Activated CD8-positive, alpha-beta memory T cell treated with anti-CD3 and anti-CD28 coated beads for 1 hour (primary cell): Measurements from ENCODE around the gene KRTCAP2.
"Not testable (repeated sequence)": the region's sequence is repeated elsewhere in the genome, so short reads cannot be mapped to it uniquely, and the experiment has no call there.

Experiments used
- DNase-seq, 2 donors: peaks; one replicate each; pipeline ENCODE4 v3.0.0-alpha.2; 2020; ENCODE audit warnings: low read depth in 1 of 2; ENCODE audit errors: extremely low read depth in 1 of 2

KRTCAP2 gene

DNA sequence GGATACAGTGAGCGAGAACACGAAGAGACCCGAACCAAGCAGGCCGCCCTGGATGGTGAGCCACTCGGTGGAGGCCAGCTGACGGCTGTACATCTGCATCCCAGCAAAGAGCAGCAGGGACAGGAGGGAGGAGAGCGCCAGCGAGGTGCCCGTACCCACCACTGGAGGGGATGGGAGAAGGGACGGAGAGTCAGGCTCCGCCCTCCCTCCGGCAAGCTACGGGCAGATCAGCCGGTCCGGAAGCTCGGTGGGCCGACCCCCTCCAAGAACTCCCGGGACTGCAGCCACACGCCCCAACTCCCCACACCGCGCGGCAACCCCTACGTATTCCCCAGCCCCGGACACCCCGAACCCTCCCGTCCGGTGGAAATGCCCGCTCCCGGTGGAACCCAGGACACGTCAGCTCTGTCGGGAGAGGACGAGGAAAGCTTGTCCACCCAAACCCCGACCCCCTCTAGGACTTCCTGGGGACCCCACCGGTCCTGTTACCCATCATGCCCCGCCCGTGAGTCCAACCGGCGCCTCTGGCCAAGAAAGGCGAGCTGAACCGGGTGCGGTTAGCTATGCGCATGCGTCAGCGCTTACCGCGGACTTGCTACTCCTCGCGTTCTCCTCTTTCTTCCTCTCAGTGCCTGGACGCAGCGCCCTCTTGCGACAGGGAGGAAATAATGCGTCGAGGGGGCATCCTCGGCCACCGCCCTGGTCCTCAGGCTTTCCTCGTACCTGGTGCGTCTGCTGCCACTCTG, at the start of gene KRTCAP2:
TSS of gene KRTCAP2 (minus strand) at position 573 of the 746 bp plus-strand sequence. CDS start at position 493, 80 bp downstream.
- DNase-seq: peak; percentile 88 to 91

DNA sequence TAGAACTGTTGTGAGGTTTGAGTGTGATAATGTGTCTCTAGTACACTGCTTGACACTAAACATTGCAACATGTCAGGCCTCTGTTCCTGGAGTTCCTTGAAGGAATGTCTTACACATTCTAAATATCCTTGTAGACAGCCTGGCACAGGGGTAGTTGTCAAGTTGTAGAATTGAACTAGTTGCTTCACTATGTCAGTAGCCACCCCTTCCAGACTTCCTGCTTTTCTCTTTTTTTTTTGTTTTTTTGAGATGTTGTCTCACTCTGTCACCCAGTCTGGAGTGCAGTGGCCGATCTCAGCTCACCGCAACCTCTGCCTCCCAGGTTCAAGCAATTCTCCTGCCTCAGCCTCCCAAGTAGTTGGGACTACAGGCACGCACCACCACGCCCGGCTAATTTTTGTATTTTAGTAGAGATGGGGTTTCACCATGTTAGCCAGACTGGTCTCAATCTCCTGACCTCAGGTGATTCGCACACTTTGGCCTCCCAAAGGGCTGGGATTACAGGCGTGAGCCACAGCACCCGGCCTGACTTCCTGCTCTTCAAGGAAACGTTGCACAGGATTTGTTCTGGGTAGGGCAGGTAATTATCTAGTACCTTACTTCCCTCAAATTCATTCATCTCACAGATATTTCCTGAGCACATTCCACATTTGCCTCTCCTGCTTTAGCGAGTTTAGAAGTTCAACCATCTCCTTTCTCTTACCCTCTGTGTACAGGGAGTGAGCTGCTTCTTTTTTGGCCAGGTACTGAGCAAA, 47.3 kb upstream of the KRTCAP2 start:
- DNase-seq: not testable (repeated sequence)

GRCh38 chr1:155219592-155220031, 46.5 kb upstream of the KRTCAP2 start:
- no peak for DNase-seq

- DNase-seq: no peak
Measured at GRCh38 chr1:155218854-155219591, 45.9 kb upstream of the KRTCAP2 start.

DNA sequence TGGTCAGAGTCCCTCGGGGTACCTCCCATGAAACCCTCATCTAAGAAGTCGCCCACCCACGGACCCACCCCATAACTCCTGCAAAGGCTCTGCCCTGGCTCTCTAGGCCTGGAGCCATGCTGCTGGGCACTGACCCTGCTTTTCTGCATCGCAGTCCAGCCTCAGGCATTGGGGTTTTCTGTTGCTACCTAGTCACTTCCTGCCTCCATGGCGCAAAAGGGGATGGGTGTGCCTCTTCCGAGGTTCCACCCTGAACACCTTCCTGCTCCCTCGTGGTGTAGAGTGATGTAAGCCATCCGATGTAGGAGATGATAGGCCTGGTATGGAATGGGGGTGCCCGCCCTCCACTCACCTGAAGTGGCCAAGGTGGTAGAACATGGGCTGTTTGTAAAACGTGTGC, 41.6 kb upstream of the KRTCAP2 start:
- not testable (repeated sequence) for DNase-seq

DNA sequence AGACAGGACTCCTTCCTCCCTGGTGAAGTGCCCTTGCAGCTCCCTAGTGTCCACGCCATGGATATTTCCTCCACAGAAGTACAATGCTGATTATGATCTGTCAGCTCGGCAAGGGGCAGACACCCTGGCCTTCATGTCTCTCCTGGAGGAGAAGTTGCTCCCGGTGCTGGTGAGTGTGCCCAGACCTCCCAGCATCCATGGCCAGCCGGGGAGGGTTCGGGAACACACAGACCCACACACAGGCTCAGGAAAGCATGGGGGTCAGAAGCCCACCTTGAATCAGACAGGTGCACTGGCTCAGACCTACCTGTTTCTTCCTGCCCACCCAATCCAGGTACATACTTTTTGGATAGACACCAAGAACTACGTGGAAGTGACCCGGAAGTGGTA, 38.9 kb upstream of the KRTCAP2 start:
- not testable (repeated sequence) for DNase-seq

- not testable (repeated sequence) for DNase-seq
Measured at GRCh38 chr1:155211381-155212050, 38.4 kb upstream of the KRTCAP2 start.

- DNase-seq: no peak
Measured at GRCh38 chr1:155210314-155211104, 37.4 kb upstream of the KRTCAP2 start.

DNA sequence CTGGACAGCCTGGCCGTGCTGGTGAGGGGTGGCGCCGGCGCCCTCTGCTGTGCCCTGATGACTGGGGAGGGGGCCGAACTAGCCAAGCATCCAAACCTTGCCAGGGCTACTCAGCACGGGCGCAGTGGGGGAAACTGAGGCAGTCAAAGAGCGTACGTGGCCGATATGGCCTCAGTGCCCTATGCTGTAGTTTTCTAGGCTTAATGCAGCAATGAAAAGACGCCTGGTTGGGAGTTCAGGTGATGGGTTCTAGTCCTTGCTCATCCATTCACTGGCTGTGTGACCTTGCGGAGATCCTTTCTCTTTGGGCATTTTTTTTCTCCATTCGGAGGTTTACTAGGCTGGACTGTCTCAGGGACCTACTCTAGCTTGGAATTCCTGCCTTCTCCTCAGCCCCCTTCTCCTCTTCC, 36.2 kb upstream of the KRTCAP2 start:
- DNase-seq: no peak

DNA sequence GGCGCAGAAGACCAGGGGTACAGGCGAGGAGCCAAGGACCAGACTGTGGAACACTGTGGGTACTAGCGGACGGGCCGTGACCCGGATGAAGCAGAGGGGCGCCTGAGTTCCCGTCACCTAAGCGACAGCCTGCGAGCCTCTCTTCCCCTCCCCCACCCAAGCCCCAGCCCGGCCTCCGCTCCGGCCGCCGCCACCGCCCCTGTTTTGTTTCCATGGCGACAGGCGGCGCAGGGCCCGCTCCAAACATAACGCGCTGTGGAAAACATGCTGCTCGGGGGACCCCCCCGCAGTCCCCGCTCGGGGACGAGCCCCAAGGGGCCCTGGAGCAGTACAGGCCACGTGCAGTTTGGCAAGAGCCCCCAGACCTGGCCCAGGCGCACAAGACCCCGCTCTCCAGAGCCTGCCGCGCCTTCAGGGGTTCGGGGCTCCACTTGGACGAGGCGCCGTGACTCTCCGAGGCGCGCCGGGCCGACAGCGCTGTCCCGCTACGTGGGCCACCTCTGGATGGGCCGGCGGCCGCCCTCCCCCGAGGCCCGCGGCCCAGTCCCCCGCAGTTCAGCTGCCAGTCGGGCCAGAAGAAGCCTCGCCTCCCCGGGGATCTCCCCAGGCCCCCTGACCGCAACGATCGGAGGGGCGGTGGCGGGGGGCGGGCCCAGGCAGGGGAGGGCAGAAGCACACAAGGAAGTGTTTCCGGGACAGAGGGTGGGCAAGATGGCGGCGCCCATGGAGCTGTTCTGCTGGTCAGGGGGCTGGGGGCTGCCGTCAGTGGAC, 35.6 kb upstream of the KRTCAP2 start, which contains the start of gene MTX1:
TSS of gene MTX1 (plus strand) at position 155 of the 771 bp plus-strand sequence. CDS start at position 265, 110 bp downstream.
- DNase-seq: peak; percentile 76 to 81

GRCh38 chr1:155207806-155208540, 34.9 kb upstream of the KRTCAP2 start, which contains the start of gene THBS3:
THBS3 (minus strand) TSS chr1:155207897; CDS start chr1:155207876, 21 bp downstream.
- no peak for DNase-seq

GRCh38 chr1:155206891-155207805, 34.0 kb upstream of the KRTCAP2 start:
- DNase-seq: peak; percentile 84 to 87

DNA sequence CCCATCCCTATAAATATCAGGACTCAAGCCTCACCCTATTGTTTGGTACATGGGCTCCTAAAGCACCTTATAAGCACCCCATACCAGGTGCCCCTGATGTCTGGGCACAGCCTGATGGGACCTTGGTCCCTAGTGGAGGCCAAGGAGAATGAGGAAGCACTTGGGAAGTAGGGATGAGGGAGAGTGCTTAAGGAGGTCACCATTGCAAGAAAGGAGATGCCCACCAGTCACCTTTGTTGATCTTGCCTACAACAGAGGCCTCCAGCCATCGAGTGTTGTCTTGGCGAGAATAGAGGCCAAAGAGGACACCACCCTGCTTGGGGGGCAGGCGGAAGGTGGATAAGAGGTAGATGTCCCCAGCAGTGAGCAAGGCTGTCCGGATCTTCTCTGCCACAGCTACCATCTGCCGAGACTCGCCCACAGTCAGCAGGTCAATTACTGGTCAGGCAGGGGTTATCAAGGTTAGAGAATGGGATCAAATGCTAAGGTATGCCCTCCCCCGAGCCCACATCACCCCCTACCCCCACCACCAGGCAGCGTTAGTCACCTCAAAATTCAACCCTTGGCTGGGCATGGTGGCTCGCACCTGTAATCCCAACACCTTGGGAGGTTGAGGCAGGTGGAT, 33.0 kb upstream of the KRTCAP2 start:
- no peak for DNase-seq

DNA sequence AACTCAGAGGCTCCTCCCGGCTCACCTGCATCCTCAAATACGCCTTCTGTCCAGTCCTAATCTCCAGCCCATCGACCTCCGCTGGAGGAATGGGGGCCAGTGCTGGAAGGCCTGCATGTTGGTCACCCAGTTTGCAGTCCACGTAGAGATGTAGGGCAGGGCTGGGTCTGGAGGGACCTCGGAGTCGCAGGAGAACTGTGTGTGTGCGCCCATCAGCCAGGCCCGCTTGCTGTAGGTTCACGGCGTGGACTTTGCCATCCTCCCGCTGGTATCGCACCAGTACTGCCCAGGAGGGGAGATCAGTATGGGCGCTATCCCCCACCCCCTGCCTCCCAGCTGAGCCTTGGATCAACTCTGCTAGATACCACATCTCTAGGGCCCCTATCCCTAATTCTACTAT, 31.9 kb upstream of the KRTCAP2 start:
- no peak for DNase-seq

GRCh38 chr1:155202731-155203515, 29.8 kb upstream of the KRTCAP2 start:
- DNase-seq: no peak

- DNase-seq: no peak
Measured at GRCh38 chr1:155202198-155202597, 29.1 kb upstream of the KRTCAP2 start.
